ENCODE data around the gene PAK1. TPM values are rescaled to one million over a fixed set of nuclear protein-coding genes. Genes with fewer than 3 reads are reported as not detected.

The PAK1 gene
- total and polyA plus RNA-seq, 9 of the 15 experiments (the other 6 are each of a cell fraction or from before 2014, with no cell fraction given), result 0.52 to 11.7 (median 1.9) TPM

- TF ChIP-seq USF2 (CRISPR knock-in tag; IDR thresholded peaks at IDR 0.05) (no peak), FUS (optimal IDR thresholded peaks at IDR 0.05; ENCODE audit: low read depth, low read length) (no peak), SMAD1 (IDR thresholded peaks at IDR 0.05; ENCODE audit: low read depth, low read length, partially characterized antibody) (no peak), SMARCA5 (IDR thresholded peaks at IDR 0.05) (no peak), ZNF561 (CRISPR knock-in tag; conservative IDR thresholded peaks at IDR 0.05) (no peak), MCM3 (IDR thresholded peaks at IDR 0.05) (no peak), ZNF3 (CRISPR knock-in tag; IDR thresholded peaks at IDR 0.05) (no peak), RFX7 (CRISPR knock-in tag; IDR thresholded peaks at IDR 0.05) (no peak), TCF7 (IDR thresholded peaks at IDR 0.05; ENCODE audit: borderline replicate concordance) (no peak), PPARD (CRISPR knock-in tag; IDR thresholded peaks at IDR 0.05) (no peak)
- ChIA-PET CTCF (ENCODE audit: low intra/inter-chr PET ratio) (no interaction called here), POLR2A (no interaction called here)
- FAIRE-seq (no peak), ATAC-seq (no peak), DNase-seq (ENCODE audit: extremely low read depth in 1 of 4, low spot score in 3 of 4) (no peak)
- in situ Hi-C loops (cut with MboI) (no loop called here), intact Hi-C loops (cut with micrococcal nuclease) (no loop called here)
- no peaks in the 10 kb centered on the region for H3K9me1 ChIP-seq (ENCODE audit: control insufficient read depth, insufficient read depth, low read length)
- 0% methylated on average over 2 of the region's 2 CpGs for WGBS (ENCODE audit: insufficient coverage, low coverage, missing lambda C conversion rate)
- H3K9ac ChIP-seq (ENCODE audit: insufficient read depth in 1 of 2, low read depth in 2 of 2, low read length in 2 of 2), result no peak overlapping the region
- no peak overlapping the region for H2AFZ ChIP-seq (ENCODE audit: low read depth, low read length)
- H3K9me3 ChIP-seq (replicated peaks; ENCODE audit: control insufficient read depth, insufficient read depth, low read depth, low read length), result no peaks in the 10 kb centered on the region
- H3K4me1 ChIP-seq (replicated peaks in 1 of 2; ENCODE audit: control insufficient read depth in 2 of 2, insufficient read depth in 2 of 2, low read length in 2 of 2), result no peaks in the 10 kb centered on the region; a peak in 1 of 5 replicates
- H3K27ac ChIP-seq (ENCODE audit: extremely low read depth, low read depth, low read length), result no peak overlapping the region
- H3K36me3 ChIP-seq (ENCODE audit: control insufficient read depth, insufficient read depth, low read length), result no peaks in the 10 kb centered on the region
- BruUV-seq (replicated peaks), result no TSS peak
- no peaks in the 10 kb centered on the region for H4K20me1 ChIP-seq (replicated peaks; ENCODE audit: control insufficient read depth, insufficient read depth, low read length)
- no peaks in the 10 kb centered on the region for H3K79me2 ChIP-seq (ENCODE audit: control insufficient read depth, insufficient read depth, low read length)
- H3K4me2 ChIP-seq (ENCODE audit: insufficient read depth, low read length), result no peak overlapping the region
- peaks cover 0 to 4% of the 10 kb centered on the region in 2 experiments; a peak in 2 of 5 replicates for H3K27me3 ChIP-seq (ENCODE audit: control insufficient read depth in 2 of 2, insufficient read depth in 2 of 2, low read length in 2 of 2)
- H3K4me3 ChIP-seq, result no peak overlapping the region
These were observed 35.4 kb downstream of the PAK1 start for GRCh38 chr11:77438487-77438886.
